ENCODE measurements around the gene SETBP1. TPM values are rescaled to one million over a fixed set of nuclear protein-coding genes. Genes with fewer than 3 reads are reported as not detected.

SETBP1 gene
- total RNA-seq, 1 donor from 2014 or later, result 39.5 TPM

DNA sequence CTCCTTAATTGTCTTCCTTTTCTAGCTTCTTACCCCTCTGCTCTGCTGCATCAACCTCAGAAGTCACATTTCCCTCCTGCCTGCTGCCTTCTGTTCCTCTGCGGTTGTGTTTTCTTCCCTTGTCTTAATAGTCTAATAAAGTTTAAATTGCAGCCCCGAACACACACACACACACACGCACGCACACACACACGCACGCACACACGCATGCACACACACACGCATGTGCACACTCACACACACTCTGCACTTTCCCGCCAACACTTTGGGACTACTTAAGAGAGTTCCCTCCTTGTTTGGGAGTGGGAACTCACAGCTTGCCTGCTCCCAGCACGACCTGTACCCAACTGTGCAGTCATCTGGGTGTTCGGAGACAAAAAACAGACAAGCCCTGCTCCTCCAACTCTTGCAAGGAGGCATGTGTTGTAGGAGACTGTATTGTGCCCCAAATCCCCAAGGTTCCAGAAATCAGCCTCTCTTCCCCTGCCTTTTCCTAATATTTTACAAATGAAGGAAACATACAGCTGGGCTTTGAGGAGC lies 99.1 kb downstream of the SETBP1 start:
- DNase-seq (no peak), ATAC-seq (peak; percentile 28)
- peak overlapping the region; percentile 33 for H3K27ac ChIP-seq
- no peaks in the 10 kb centered on the region for H3K27me3 ChIP-seq
- H3K4me1 ChIP-seq, result peaks cover 19% of the 10 kb centered on the region
- TF ChIP-seq, protein P1, sequence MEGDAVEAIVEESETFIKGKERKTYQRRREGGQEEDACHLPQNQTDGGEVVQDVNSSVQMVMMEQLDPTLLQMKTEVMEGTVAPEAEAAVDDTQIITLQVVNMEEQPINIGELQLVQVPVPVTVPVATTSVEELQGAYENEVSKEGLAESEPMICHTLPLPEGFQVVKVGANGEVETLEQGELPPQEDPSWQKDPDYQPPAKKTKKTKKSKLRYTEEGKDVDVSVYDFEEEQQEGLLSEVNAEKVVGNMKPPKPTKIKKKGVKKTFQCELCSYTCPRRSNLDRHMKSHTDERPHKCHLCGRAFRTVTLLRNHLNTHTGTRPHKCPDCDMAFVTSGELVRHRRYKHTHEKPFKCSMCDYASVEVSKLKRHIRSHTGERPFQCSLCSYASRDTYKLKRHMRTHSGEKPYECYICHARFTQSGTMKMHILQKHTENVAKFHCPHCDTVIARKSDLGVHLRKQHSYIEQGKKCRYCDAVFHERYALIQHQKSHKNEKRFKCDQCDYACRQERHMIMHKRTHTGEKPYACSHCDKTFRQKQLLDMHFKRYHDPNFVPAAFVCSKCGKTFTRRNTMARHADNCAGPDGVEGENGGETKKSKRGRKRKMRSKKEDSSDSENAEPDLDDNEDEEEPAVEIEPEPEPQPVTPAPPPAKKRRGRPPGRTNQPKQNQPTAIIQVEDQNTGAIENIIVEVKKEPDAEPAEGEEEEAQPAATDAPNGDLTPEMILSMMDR (IDR thresholded peaks at IDR 0.05), result no peak
- no peak overlapping the region for H3K4me3 ChIP-seq
- H3K36me3 ChIP-seq, result no peaks in the 10 kb centered on the region
- no peaks in the 10 kb centered on the region for H3K9me3 ChIP-seq
- intact Hi-C loops (cut with DNase I), result no loop called here

DNA sequence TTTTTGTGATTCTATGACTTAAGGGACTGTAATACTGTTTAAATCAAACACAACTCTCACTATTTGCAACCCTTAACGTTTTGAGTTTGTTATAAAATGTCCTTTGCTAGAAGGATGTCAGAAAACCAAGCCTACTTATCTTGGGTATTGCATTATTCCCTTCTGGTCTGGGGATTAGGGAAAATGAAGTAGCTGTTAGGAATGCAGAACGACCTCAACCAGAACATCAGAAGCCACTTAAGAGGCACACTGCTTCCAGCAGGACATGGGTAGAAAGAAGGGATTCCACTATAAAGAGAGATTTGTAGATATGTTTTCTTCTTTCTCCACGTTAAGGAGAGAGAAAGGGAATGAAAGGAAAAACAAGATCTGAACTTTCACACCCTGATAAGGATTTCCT lies 101.2 kb downstream of the SETBP1 start:
- no peak overlapping the region for H3K4me3 ChIP-seq
- no peak overlapping the region for H3K27ac ChIP-seq
- DNase-seq, result no peak
- intact Hi-C loops (cut with DNase I), result no loop called here
- TF ChIP-seq, protein P1 (IDR thresholded peaks at IDR 0.05), result no peak
- no peaks in the 10 kb centered on the region for H3K36me3 ChIP-seq
- ATAC-seq, result no peak
- H3K4me1 ChIP-seq, result peaks cover 19% of the 10 kb centered on the region
- no peaks in the 10 kb centered on the region for H3K27me3 ChIP-seq
- no peaks in the 10 kb centered on the region for H3K9me3 ChIP-seq

DNA sequence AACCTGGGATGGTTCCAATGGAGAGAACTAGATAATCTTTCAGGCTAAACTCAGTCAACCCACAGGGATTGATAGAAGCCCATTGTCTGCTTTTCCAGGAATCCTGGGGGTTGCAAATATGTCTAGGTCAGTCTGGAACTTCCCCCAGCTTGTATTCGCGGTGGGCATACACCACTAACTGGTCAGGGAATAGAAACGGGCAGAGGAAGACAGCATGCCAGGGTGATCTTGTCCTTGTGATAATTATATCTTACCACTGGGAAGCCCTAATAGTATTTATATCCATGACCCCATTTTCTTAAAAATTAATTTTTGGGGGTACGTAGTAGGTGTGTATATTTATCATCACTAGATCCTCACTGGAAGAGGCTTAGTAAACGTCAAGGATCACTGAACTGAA lies 101.9 kb downstream of the SETBP1 start:
- ATAC-seq (no peak), DNase-seq (no peak)
- Histone ChIP-seq H3K9me3 (no peaks in the 10 kb centered on the region), H3K4me3 (no peak overlapping the region), H3K4me1 (peaks cover 19% of the 10 kb centered on the region), H3K27ac (no peak overlapping the region), H3K36me3 (no peaks in the 10 kb centered on the region), H3K27me3 (no peaks in the 10 kb centered on the region)
- TF ChIP-seq, protein P1 (IDR thresholded peaks at IDR 0.05), result no peak
- intact Hi-C loops (cut with DNase I), result no loop called here

DNA sequence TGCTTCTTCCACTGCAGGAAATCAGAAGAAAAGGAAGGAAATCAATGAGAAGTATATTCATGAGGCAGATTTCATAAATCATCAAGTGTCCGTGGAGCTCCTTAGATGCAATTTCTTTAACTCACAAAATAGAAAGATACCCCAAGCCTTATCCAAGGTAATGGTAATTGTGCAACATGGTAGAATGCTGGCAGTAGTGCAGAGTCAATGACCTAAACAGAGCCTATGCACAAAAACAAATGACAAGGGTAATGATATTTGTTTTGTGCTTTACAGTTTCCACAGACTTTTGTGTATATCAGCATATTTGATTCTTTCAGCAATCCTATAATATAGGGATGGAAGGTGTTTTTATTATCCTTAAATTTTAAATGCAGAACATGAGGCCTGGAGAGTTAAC lies 102.7 kb downstream of the SETBP1 start:
- intact Hi-C loops (cut with DNase I), result no loop called here
- no peaks in the 10 kb centered on the region for H3K27me3 ChIP-seq
- DNase-seq, result no peak
- H3K36me3 ChIP-seq, result no peaks in the 10 kb centered on the region
- peaks cover 15% of the 10 kb centered on the region for H3K4me1 ChIP-seq
- ATAC-seq, result no peak
- TF ChIP-seq, protein P1 (IDR thresholded peaks at IDR 0.05), result no peak
- H3K27ac ChIP-seq, result no peak overlapping the region
- no peaks in the 10 kb centered on the region for H3K9me3 ChIP-seq
- H3K4me3 ChIP-seq, result no peak overlapping the region

DNA sequence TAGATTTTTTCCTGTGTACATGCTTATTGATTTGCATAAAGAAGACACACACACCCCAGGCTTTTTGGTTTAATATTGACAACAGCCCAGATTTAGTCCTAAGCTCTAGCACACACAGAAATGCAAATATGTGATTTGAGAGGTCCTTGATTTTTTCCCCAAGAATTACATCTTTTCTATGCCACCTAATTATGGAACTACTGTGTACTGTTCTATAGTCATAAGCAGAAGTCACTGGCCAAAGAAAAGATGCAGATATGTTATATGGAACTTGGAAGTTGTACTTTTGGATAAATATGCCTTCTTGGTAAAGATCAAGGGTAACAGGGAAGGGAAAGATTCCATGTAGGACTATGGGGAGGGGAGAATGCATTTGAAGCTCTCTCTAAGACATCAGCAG lies 105.6 kb downstream of the SETBP1 start:
- intact Hi-C loops (cut with DNase I), result no loop called here
- no peaks in the 10 kb centered on the region for H3K27me3 ChIP-seq
- H3K4me1 ChIP-seq, result peaks cover 29% of the 10 kb centered on the region
- ATAC-seq (no peak), DNase-seq (no peak)
- TF ChIP-seq, protein P1 (IDR thresholded peaks at IDR 0.05), result no peak
- no peaks in the 10 kb centered on the region for H3K36me3 ChIP-seq
- no peak overlapping the region for H3K27ac ChIP-seq
- H3K4me3 ChIP-seq, result no peak overlapping the region
- no peaks in the 10 kb centered on the region for H3K9me3 ChIP-seq

DNA sequence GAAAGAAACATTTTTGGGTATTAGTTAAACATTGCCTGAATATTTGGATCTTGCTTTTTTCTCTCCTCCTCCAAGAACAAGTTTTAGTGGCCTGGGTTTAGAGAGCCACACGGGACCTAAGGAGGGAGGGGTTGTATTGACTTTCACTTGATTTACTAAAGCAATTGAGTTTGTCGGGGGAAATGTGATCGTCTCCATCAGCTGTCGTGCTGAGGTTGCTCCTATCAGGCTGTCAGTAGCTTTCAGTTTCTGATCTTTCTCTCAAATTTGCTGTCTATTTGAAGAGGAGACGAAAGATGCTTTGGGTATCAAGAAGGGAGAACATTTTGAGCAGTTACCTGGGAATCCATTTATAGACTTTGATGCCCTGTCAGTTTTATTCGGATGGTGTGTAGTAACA lies 106.0 kb downstream of the SETBP1 start:
- Histone ChIP-seq H3K4me1 (peaks cover 30% of the 10 kb centered on the region), H3K4me3 (no peak overlapping the region)

More for the DNA sequence above, 106.0 kb downstream of the SETBP1 start:
- ATAC-seq (no peak), DNase-seq (no peak)
- H3K9me3 ChIP-seq, result no peaks in the 10 kb centered on the region
- intact Hi-C loops (cut with DNase I), result no loop called here
- H3K36me3 ChIP-seq, result no peaks in the 10 kb centered on the region
- TF ChIP-seq, protein P1 (IDR thresholded peaks at IDR 0.05), result no peak
- no peaks in the 10 kb centered on the region for H3K27me3 ChIP-seq
- H3K27ac ChIP-seq, result no peak overlapping the region
